Fibroblast of the aortic adventitia (primary cell): ENCODE data around the gene RASSF3. TPM values are rescaled to one million over a fixed set of nuclear protein-coding genes. Genes with fewer than 3 reads are reported as not detected.
A peak's percentile ranks its signal among the peaks of the same experiment; 100 is the strongest.
"Not testable (repeated sequence)": the region's sequence is repeated elsewhere in the genome, so short reads cannot be mapped to it uniquely, and the experiment has no call there.

Experiments used
- DNase-seq: peaks from one replicate; pipeline ENCODE4 v3.0.0-alpha.2; 2010; ENCODE audit warnings: low read depth
- H3K4me3 ChIP-seq: 2 replicates; pipeline ENCODE4 v1.5.1; 2011; ENCODE audit warnings: low read depth, mild to moderate bottlenecking, control low read depth, low read length, moderate library complexity
- CTCF ChIP-seq: IDR thresholded peaks from 2 replicates; pipeline ENCODE4 v1.5.1; 2011; ENCODE audit warnings: mild to moderate bottlenecking, low read length, control low read depth, inconsistent platforms; ENCODE audit not compliant: insufficient read depth
- total RNA-seq: library from RNA; depleted of rRNA; stranded (reverse); fragments of >200 nt; gene quantifications from 2 replicates; pipeline ENCODE4 v1.2.3, GENCODE V29; 2012; ENCODE audit warnings: low replicate concordance

Gene RASSF3
- total RNA-seq, 1 donor: 13.6 TPM

GRCh38 chr12:64621257-64621942, 11.1 kb downstream of the RASSF3 start:
- DNase-seq: peak; percentile 26
- no peak for TF ChIP-seq CTCF
- H3K4me3 ChIP-seq: no peak overlapping the region

GRCh38 chr12:64624035-64624434, 13.7 kb downstream of the RASSF3 start:
- no peak for TF ChIP-seq CTCF
- no peak for DNase-seq
- H3K4me3 ChIP-seq: no peak overlapping the region

DNA sequence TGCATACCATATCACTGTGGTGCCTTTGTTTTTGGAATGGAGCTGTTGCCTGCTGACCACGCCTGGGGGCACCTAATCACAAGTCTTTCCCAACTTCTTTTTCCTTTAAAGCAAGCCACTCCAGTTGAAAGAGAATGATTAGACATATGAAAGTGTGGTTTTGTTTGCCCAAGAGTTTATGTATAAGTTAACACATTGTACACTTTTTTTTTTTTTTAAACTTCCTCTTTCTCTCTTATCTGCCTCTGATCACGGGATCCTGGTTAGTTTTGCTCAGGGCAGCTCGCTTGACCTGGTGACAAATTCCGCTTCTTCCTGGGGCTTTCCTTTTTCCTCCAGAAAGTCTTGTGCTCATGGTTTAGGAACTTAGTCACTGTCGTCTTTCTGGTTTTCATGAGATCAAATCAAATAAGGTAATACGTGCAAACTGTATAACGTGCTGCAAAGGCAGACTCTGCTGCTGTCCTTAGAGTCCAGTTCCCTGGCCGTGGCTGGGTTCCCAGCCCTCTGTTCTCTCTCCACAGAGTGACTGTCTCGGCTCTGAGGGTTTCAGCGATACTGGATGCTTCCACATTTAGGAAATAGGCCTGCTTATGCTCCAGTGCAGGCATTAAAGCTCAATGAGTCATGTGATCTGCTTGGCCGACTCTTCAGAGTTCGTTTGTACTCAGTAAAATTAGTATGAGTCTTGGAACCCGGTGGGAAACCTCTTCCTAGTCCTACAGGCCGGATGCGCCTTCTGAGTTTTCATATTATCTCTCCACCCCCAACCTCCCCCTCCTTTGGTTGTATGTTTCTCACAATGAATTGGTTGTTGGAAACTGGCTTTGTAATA, 15.2 kb downstream of the RASSF3 start:
- peak; percentile 87 for DNase-seq
- H3K4me3 ChIP-seq: peak overlapping the region; percentile 52
- TF ChIP-seq CTCF: no peak

DNA sequence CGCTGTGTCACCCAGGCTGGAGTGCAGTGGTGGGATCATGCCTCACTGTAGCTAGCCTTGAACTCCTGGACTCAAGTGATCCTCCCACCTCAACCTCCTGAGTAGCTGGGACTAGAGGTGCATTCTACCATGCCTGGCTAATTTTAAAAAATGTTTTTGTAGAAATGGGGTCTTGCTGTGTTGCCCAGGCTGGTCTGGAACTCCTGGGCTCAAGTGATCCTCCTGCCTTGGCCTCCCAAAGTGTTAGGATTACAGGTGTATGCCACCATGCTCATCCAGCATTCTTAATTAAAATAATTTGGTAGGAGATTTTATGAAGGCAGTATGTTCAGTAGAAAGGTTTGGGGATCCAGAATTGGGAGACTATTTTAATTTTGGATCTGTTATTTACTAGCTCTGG, 16.3 kb downstream of the RASSF3 start:
- DNase-seq, H3K4me3 ChIP-seq: not testable (repeated sequence)

GRCh38 chr12:64627771-64628170, 17.5 kb downstream of the RASSF3 start:
- peak; percentile 95 for DNase-seq
- H3K4me3 ChIP-seq: no peak overlapping the region
- no peak for TF ChIP-seq CTCF

GRCh38 chr12:64631197-64631596, 20.9 kb downstream of the RASSF3 start:
- no peak for TF ChIP-seq CTCF
- no peak overlapping the region for H3K4me3 ChIP-seq

More at GRCh38 chr12:64631197-64631596, 20.9 kb downstream of the RASSF3 start:
- DNase-seq: no peak
